SKM-1 (cell line): Measurements from ENCODE around the gene F2RL3.
"Not testable (repeated sequence)": the region's sequence is repeated elsewhere in the genome, so short reads cannot be mapped to it uniquely, and the experiment has no call there.

Experiments
- DNase-seq: peaks from one replicate; lab custom pipeline; 2025; ENCODE audit not compliant: unreplicated experiment; lab: John Stamatoyannopoulos, UW

F2RL3 gene

GRCh38 chr19:16919496-16919895, 30.7 kb downstream of the F2RL3 start:
- no peak for DNase-seq

GRCh38 chr19:16920816-16921529, 32.2 kb downstream of the F2RL3 start:
- no peak for DNase-seq

GRCh38 chr19:16921766-16922591, 33.2 kb downstream of the F2RL3 start:
- DNase-seq, result no peak

DNA sequence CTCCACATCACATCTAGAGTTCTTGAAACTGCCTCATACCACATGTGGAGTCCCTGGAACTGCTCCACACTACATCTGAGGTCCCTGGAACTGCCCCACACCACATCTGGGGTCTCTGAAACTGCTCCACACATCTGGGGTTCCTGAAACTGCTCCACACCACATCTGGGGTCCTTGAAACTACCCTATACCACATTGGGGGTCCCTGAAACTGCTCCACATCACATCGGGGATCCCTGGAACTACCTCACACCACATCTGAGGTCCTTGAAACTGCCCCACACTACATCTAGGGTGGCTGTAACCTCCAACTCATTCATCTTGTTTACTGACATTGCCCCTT, 33.8 kb downstream of the F2RL3 start:
- DNase-seq, result no peak

DNA sequence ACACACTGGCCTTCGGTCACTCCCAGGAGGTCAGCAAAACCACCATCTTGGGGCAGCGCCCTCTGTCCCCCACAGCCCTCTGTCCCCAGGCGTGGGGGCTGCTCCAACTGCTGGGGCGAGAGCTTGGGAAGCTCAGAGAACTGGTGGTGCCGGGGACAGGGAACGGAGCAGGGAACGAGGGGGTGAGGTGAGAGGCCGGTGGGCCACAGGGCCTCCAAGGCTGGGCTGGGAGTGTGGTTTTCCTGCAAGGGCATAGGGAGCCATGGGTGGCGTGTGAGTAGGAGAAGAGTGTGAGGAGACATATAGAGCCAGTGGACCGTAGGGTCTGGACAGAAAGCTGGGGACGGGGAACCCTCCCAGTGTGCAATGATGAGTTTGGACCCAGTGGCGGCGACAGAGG, 34.1 kb downstream of the F2RL3 start:
- no peak for DNase-seq

DNA sequence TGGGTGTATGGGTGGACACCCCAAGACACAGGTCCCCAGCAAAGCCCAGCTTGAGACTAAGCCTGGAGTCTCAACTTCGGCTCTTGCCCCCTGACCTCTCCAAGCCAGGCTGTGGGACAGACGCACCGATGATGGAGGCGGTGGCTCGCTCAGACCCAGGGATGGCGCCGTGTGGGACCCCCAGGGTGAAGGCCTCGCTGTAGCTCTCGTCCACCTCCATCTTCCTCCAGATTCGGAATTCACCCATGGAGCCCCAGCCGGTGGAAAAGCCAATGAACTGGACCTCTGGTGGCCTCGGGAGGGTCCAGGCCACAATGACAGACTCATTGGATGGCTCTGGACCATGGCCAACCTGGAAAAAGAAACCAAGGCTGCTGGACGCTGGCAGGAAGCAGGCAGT, 39.1 kb downstream of the F2RL3 start:
- DNase-seq, result no peak

- no peak for DNase-seq
Measured at GRCh38 chr19:16928351-16928750, 39.6 kb downstream of the F2RL3 start.

- DNase-seq, result no peak
Measured at GRCh38 chr19:16928916-16929315, 40.1 kb downstream of the F2RL3 start.

- no peak for DNase-seq
Measured at GRCh38 chr19:16930753-16931152, 42.0 kb downstream of the F2RL3 start.

GRCh38 chr19:16931306-16931705, 42.5 kb downstream of the F2RL3 start:
- DNase-seq, result no peak

- no peak for DNase-seq
Measured at GRCh38 chr19:16934489-16934888, 45.7 kb downstream of the F2RL3 start.

GRCh38 chr19:16936901-16937300, 48.1 kb downstream of the F2RL3 start:
- DNase-seq, result no peak

- not testable (repeated sequence) for DNase-seq
Measured at GRCh38 chr19:16937796-16938195, 49.0 kb downstream of the F2RL3 start.

DNA sequence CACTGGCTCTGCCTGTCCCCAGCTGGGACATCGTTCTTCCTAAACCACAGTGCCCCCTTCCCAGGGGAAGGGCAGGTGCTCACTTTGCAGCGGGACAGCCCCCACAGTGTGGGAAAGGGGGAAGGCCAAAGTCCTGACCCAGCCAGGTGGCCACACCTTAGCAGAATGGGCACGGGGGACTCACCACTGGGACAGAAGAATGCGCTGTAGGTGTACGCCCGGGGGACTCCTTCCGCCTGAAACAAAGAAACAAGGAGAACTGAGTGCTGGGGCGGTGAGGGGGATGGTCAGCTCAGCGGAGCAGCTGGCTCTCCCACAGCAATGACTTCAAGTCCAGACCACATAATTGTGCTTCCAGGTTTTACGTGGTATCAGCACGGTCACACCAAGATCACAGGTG, 49.4 kb downstream of the F2RL3 start:
- no peak for DNase-seq

- DNase-seq, result not testable (repeated sequence)
Measured at GRCh38 chr19:16940063-16940462, 51.3 kb downstream of the F2RL3 start.

GRCh38 chr19:16940626-16941025, 51.8 kb downstream of the F2RL3 start:
- no peak for DNase-seq
